Measurements from ENCODE around the gene HS3ST6.

DNA sequence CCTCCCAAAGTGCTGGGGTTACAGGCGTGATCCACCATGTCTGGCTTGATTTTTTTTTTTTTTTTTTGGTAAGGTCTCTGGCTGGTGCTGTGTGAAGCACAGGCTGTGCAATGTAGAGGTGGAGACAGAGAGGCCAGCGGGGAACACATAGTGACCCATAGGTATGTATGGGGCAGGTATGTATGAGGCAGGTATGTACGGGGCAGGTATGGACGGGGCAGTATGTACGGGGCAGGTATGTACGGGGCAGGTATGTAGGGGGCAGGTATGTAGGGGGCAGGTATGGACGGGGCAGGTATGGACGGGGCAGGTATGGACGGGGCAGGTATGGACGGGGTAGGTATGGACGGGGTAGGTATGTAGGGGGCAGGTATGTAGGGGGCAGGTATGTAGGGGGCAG, 31.3 kb upstream of the HS3ST6 start:
- TF ChIP-seq EZH2 (IDR thresholded peaks at IDR 0.05) (no peak), POLR2AphosphoS5 (IDR thresholded peaks at IDR 0.05; ENCODE audit: borderline replicate concordance, low read depth, low read length) (no peak)
